Activated CD4-positive, alpha-beta T cell treated with anti-CD3 and anti-CD28 coated beads for 36 hours (primary cell): ENCODE results near the gene DNASE1L3. TPM values are rescaled to one million over a fixed set of nuclear protein-coding genes. Genes with fewer than 3 reads are reported as not detected.

Experiments
- ATAC-seq: fragments of 200-7000 bp; cut with Tn5 transposase; one replicate; pipeline ENCODE4 v1.10.0; 2021; ENCODE audit warnings: mild to moderate bottlenecking, moderate library complexity
- CTCF ChIA-PET: fragments of 350-600 bp; sonication (Branson Sonifier 250); formaldehyde crosslinking; loops from one replicate; lab custom pipeline; 2021; ENCODE audit warnings: antibody characterized with exemption; lab: Charles Lee
- POLR2A ChIA-PET: fragments of 350-600 bp; sonication (Branson Sonifier 250); formaldehyde crosslinking; loops from one replicate; lab custom pipeline; 2021; ENCODE audit warnings: antibody characterized with exemption, inconsistent platforms; lab: Charles Lee
- DNase-seq: peaks from one replicate; pipeline ENCODE4 v3.0.0-alpha.2; 2020
- H3K27ac Mint-ChIP-seq: one replicate; pipeline ENCODE4 v1.8.0; 2021; ENCODE audit warnings: mixed read lengths
- H3K27me3 Mint-ChIP-seq: one replicate; pipeline ENCODE4 v1.8.0; 2021; ENCODE audit warnings: mixed read lengths
- H3K36me3 Mint-ChIP-seq: one replicate; pipeline ENCODE4 v1.8.0; 2021; ENCODE audit warnings: low read depth, mixed read lengths
- H3K4me1 Mint-ChIP-seq: one replicate; pipeline ENCODE4 v1.8.0; 2021; ENCODE audit warnings: mixed read lengths
- H3K4me3 Mint-ChIP-seq: one replicate; pipeline ENCODE4 v1.8.0; 2021; ENCODE audit warnings: mild to moderate bottlenecking, moderate library complexity, mixed read lengths
- H3K9me3 Mint-ChIP-seq: one replicate; pipeline ENCODE4 v1.8.0; 2021; ENCODE audit warnings: low read depth, mixed read lengths
- intact Hi-C, 2 experiments: fragments of 100-400 bp; cut with DNase I in 1 of 2; cut with micrococcal nuclease in 1 of 2; formaldehyde crosslinking; loops; one replicate each; pipeline versions ENCODE4 v1.14.2 to v1.15.1; 2022 to 2024; cut with DNase I, micrococcal nuclease
- total RNA-seq, 2 experiments: library from RNA; stranded (reverse); gene quantifications; one replicate each; pipeline ENCODE4 v1.2.3, GENCODE V29; 2021

Gene DNASE1L3
- total RNA-seq, 2 experiments from 2014 or later: not detected

- CTCF ChIA-PET: interaction anchor here (0.7 to 11.0 kb wide), 7 partner anchors 10 to 117 kb away, joined by 3 to 224 read pairs (median 6); partner anchors contain the start of genes DNASE1L3, HTD2 and RPP14
- no peaks in the 10 kb centered on the region for H3K4me1 Mint-ChIP-seq
- no peak overlapping the region for H3K4me3 Mint-ChIP-seq
- intact Hi-C loops: loop anchor here (5.0 kb wide), 2 partner anchors 48 to 238 kb away; partner anchors contain the start of gene ABHD6 (in 1 of the 2)
- POLR2A ChIA-PET: no interaction called here
- no peaks in the 10 kb centered on the region for H3K9me3 Mint-ChIP-seq
- no peaks in the 10 kb centered on the region for H3K36me3 Mint-ChIP-seq
- H3K27me3 Mint-ChIP-seq: no peaks in the 10 kb centered on the region
- DNase-seq: no peak
- H3K27ac Mint-ChIP-seq: no peak overlapping the region
- ATAC-seq: no peak
Observed at GRCh38 chr3:58189691-58190090, 21.1 kb downstream of the DNASE1L3 start.

GRCh38 chr3:58188921-58189451, 21.8 kb downstream of the DNASE1L3 start:
- intact Hi-C loops: loop anchor here (5.0 kb wide), 2 partner anchors 48 to 238 kb away; partner anchors contain the start of gene ABHD6 (in 1 of the 2)
- DNase-seq (no peak), ATAC-seq (no peak)
- Mint-ChIP-seq H3K36me3 (no peaks in the 10 kb centered on the region), H3K9me3 (no peaks in the 10 kb centered on the region), H3K27ac (no peak overlapping the region), H3K27me3 (no peaks in the 10 kb centered on the region), H3K4me3 (no peak overlapping the region), H3K4me1 (no peaks in the 10 kb centered on the region)
- POLR2A ChIA-PET: no interaction called here
- CTCF ChIA-PET: interaction anchor here (0.5 to 11.0 kb wide), 15 partner anchors 8 to 887 kb away, joined by 3 to 224 read pairs (median 4); partner anchors contain the start of genes DNASE1L3, HTD2 and RPP14

- ChIA-PET CTCF (interaction anchor here (0.6 to 11.0 kb wide), 25 partner anchors 8 to 886 kb away, joined by 3 to 224 read pairs (median 3); partner anchors contain the start of genes DNASE1L3, HTD2 and RPP14), POLR2A (interaction anchor here (0.6 kb wide), 2 partner anchors 29 to 118 kb away, joined by 3 read pairs; partner anchors contain the start of genes HTD2 and RPP14)
- H3K36me3 Mint-ChIP-seq: no peaks in the 10 kb centered on the region
- H3K27ac Mint-ChIP-seq: no peak overlapping the region
- H3K4me1 Mint-ChIP-seq: no peaks in the 10 kb centered on the region
- peak; percentile 63 for ATAC-seq
- DNase-seq: no peak
- intact Hi-C loops: loop anchor here (5.0 kb wide), 2 partner anchors 49 to 239 kb away; partner anchors contain the start of gene ABHD6 (in 1 of the 2)
- H3K9me3 Mint-ChIP-seq: no peaks in the 10 kb centered on the region
- no peak overlapping the region for H3K4me3 Mint-ChIP-seq
- H3K27me3 Mint-ChIP-seq: no peaks in the 10 kb centered on the region
Observed at GRCh38 chr3:58188173-58188564, 22.6 kb downstream of the DNASE1L3 start.

- Mint-ChIP-seq H3K27ac (no peak overlapping the region), H3K27me3 (no peaks in the 10 kb centered on the region), H3K4me3 (no peak overlapping the region), H3K4me1 (no peaks in the 10 kb centered on the region), H3K9me3 (no peaks in the 10 kb centered on the region), H3K36me3 (no peaks in the 10 kb centered on the region)
- intact Hi-C loops: loop anchor here (5.0 kb wide), 2 partner anchors 52 to 242 kb away; partner anchors contain the start of gene ABHD6 (in 1 of the 2)
- no peak for DNase-seq
- POLR2A ChIA-PET: interaction anchor here (0.6 to 0.7 kb wide), 2 partner anchors 21 to 63 kb away, joined by 4 to 7 read pairs; no protein-coding TSS in a partner anchor
- ATAC-seq: no peak
- CTCF ChIA-PET: interaction anchor here (1.1 to 11.0 kb wide), 5 partner anchors 30 to 177 kb away, joined by 3 to 224 read pairs (median 6); partner anchors contain the start of genes DNASE1L3, HTD2 and RPP14
Observed at GRCh38 chr3:58184982-58185360, 25.8 kb downstream of the DNASE1L3 start.

GRCh38 chr3:58184309-58184981, 26.3 kb downstream of the DNASE1L3 start:
- ATAC-seq: no peak
- POLR2A ChIA-PET: interaction anchor here (0.6 kb wide), 1 partner anchor 63 kb away, joined by 7 read pairs; no protein-coding TSS in a partner anchor
- DNase-seq: no peak
- no peak overlapping the region for H3K27ac Mint-ChIP-seq
- no peak overlapping the region for H3K4me3 Mint-ChIP-seq
- no peaks in the 10 kb centered on the region for H3K27me3 Mint-ChIP-seq
- intact Hi-C loops: no loop called here
- no peaks in the 10 kb centered on the region for H3K4me1 Mint-ChIP-seq
- H3K9me3 Mint-ChIP-seq: no peaks in the 10 kb centered on the region
- CTCF ChIA-PET: interaction anchor here (0.5 to 11.0 kb wide), 9 partner anchors 18 to 1109 kb away, joined by 3 to 224 read pairs (median 5); partner anchors contain the start of genes DNASE1L3, HTD2 and RPP14
- no peaks in the 10 kb centered on the region for H3K36me3 Mint-ChIP-seq

DNA sequence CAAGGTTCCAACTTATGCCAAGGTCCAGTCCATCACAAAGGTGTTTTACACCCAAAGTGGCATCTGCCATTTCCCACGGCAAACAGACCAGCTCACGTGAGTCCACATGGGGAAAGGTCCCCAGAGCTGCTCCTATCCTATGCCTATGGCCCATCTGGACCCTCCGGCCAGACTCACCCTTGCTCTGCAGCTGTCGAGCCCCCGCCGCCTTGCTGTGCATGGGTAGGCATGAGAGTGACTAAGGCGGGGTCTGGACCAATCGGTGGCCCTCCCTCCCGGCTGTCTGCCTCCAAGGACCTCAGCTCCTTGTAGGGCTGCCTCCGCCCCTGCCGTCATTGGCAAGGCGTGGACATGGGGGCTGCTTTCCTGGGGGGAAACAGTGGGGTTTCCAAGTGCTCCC, 26.9 kb downstream of the DNASE1L3 start:
- Mint-ChIP-seq H3K27ac (no peak overlapping the region), H3K27me3 (no peaks in the 10 kb centered on the region), H3K9me3 (no peaks in the 10 kb centered on the region), H3K36me3 (no peaks in the 10 kb centered on the region), H3K4me1 (peaks cover 1% of the 10 kb centered on the region), H3K4me3 (no peak overlapping the region)
- ATAC-seq: no peak
- intact Hi-C loops: no loop called here
- DNase-seq: no peak
- ChIA-PET CTCF (interaction anchor here (0.6 to 11.0 kb wide), 8 partner anchors 17 to 1109 kb away, joined by 3 to 224 read pairs (median 4); partner anchors contain the start of genes DNASE1L3, HTD2 and RPP14), POLR2A (no interaction called here)

DNA sequence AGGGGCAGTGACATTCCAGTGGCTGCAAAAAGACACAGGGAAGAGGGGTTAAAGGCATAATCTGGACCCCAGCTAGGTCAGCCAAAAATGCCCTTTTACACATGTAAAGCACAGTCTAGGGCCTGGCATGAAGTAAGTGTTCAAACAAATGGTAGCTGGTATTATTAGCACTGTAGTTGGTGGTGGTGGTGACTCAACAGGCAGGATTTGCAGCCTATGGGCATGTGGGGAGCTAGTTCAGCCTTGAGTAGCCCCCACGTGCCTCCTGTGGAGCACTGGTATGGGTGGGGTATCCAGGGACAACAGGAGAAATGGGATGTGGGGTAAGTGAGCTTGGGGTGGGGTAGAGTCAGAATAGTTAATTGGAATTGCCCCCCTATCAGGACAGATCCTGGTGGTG, 27.6 kb downstream of the DNASE1L3 start:
- ChIA-PET CTCF (interaction anchor here (0.7 to 11.0 kb wide), 5 partner anchors 16 to 123 kb away, joined by 3 to 224 read pairs (median 5); partner anchors contain the start of genes DNASE1L3, HTD2 and RPP14), POLR2A (interaction anchor here (0.6 kb wide), 1 partner anchor 223 kb away, joined by 5 read pairs; no protein-coding TSS in a partner anchor)
- Mint-ChIP-seq H3K9me3 (no peaks in the 10 kb centered on the region), H3K4me1 (peaks cover 8% of the 10 kb centered on the region), H3K4me3 (no peak overlapping the region), H3K36me3 (no peaks in the 10 kb centered on the region), H3K27me3 (peaks cover 2% of the 10 kb centered on the region), H3K27ac (no peak overlapping the region)
- no peak for ATAC-seq
- DNase-seq: no peak
- intact Hi-C loops: no loop called here

DNA sequence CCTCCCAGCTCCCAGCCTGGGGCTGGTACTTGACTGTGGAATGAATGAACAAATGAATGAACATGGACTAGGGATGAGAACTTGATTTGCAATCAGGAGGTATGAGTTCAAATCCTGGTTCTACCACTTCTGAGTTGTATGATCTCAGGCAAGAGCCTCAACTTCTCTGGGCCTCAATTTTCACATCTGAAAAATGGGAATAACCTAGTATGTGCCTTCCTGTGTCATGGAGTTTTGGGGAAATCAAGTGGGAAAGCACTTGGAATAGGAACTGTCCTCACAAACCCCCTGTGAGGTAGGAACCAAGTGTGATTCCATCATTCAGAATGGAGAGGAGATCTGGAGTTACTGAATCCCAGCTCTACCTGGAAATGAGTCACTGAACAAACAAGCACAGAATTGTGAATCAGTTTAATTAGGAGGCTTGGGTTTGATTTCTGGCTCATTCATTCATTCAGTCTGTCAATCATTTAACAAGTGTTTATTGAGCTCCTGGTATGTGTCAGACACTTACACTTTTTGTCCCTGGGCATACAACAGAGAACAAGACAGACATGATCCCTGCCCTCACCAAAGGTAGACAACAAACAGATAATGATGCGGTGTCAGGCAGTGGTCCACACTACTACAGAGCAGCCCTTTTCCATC, 29.7 kb downstream of the DNASE1L3 start:
- no peak for DNase-seq
- CTCF ChIA-PET: interaction anchor here (1.0 to 1.1 kb wide), 2 partner anchors 36 to 39 kb away, joined by 3 read pairs; no protein-coding TSS in a partner anchor
- Mint-ChIP-seq H3K27me3 (peaks cover 4% of the 10 kb centered on the region), H3K4me1 (peaks cover 13% of the 10 kb centered on the region), H3K9me3 (no peaks in the 10 kb centered on the region), H3K36me3 (no peaks in the 10 kb centered on the region), H3K27ac (no peak overlapping the region), H3K4me3 (no peak overlapping the region)
- POLR2A ChIA-PET: no interaction called here
- intact Hi-C loops: no loop called here
- no peak for ATAC-seq

DNA sequence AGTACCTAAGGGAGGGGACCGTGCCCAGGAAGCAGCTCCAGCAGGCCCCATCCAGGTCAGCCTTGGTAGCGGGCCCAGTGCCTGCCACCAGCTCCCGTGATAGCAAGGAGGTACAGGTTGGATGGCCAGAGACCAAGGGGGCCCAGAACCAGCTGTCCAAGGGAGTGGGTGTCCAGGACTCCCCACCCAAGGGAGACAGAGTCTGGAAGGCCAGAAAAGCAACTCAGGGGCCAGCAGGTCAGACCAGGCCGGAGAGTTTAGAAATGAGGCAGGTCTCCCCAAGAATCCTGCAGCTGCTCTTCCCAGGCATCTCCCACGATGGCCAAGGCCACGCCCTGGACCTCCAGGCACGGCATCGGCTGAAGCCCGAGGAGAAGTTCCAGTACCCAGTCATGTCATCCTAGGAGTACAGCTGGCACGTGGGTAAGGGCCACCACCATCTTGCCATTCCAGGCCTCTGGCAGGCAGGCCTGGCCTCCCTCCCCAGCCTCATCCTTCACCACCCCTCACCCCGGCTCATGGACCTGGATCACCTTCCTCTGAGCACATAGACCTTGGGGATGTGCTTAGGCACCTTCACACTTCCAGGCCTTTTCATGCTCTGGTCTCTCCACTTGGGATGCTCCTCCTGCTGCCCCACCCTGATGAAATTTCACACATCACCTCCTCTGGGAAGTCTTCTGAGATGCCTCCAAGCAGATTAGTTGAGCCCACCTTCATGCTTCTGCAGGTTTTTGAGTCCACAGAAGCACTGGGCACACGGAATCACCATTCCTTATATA, 30.5 kb downstream of the DNASE1L3 start:
- H3K27ac Mint-ChIP-seq: no peak overlapping the region
- ATAC-seq (no peak), DNase-seq (no peak)
- CTCF ChIA-PET: interaction anchor here (1.0 to 3.6 kb wide), 6 partner anchors 10 to 168 kb away, joined by 3 to 37 read pairs (median 4); partner anchors contain the start of genes HTD2 and RPP14
- no peaks in the 10 kb centered on the region for H3K9me3 Mint-ChIP-seq
- no peaks in the 10 kb centered on the region for H3K36me3 Mint-ChIP-seq
- POLR2A ChIA-PET: no interaction called here
- peaks cover 4% of the 10 kb centered on the region for H3K27me3 Mint-ChIP-seq
- intact Hi-C loops: no loop called here
- peaks cover 13% of the 10 kb centered on the region for H3K4me1 Mint-ChIP-seq
- no peak overlapping the region for H3K4me3 Mint-ChIP-seq
